ENCODE measurements around the gene GPR26.

DNA sequence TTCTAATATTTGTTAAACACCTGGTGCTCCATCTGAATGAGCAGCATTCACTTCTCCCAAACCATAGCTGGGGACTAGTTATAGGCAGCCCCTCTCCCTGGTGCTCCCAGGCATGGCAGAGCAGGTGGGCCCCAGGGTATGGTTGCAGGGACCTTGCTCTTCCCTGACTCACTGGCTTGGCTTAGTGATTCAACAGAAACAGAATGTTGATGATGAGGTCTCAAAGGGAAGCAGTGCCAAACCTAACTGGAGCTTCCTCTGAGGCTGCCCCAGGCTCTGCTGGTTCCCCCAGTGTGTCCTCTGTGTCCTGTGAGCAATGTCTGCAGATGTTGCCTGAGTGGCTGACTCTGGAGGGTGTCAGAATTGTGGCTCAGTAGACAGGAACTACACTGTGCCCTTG, 3.7 kb downstream of the GPR26 start:
- TF ChIP-seq EZH2 (IDR thresholded peaks at IDR 0.05; ENCODE audit: borderline replicate concordance, low read depth, low read length, severe bottlenecking), result no peak
- TF ChIP-seq, protein P1, sequence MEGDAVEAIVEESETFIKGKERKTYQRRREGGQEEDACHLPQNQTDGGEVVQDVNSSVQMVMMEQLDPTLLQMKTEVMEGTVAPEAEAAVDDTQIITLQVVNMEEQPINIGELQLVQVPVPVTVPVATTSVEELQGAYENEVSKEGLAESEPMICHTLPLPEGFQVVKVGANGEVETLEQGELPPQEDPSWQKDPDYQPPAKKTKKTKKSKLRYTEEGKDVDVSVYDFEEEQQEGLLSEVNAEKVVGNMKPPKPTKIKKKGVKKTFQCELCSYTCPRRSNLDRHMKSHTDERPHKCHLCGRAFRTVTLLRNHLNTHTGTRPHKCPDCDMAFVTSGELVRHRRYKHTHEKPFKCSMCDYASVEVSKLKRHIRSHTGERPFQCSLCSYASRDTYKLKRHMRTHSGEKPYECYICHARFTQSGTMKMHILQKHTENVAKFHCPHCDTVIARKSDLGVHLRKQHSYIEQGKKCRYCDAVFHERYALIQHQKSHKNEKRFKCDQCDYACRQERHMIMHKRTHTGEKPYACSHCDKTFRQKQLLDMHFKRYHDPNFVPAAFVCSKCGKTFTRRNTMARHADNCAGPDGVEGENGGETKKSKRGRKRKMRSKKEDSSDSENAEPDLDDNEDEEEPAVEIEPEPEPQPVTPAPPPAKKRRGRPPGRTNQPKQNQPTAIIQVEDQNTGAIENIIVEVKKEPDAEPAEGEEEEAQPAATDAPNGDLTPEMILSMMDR (IDR thresholded peaks at IDR 0.05; ENCODE audit: borderline replicate concordance, extremely low read depth, low read length, poor library complexity, severe bottlenecking), result no peak
